Activated CD8-positive, alpha-beta memory T cell treated with anti-CD3 and anti-CD28 coated beads, Interleukin-2, amount 50 U/mL, for 24 hours (primary cell): ENCODE results near the gene PTPRO.

Experiments
- DNase-seq: peaks from one replicate; pipeline ENCODE4 v3.0.0-alpha.2; 2020; ENCODE audit errors: extremely low read depth

Gene PTPRO

DNA sequence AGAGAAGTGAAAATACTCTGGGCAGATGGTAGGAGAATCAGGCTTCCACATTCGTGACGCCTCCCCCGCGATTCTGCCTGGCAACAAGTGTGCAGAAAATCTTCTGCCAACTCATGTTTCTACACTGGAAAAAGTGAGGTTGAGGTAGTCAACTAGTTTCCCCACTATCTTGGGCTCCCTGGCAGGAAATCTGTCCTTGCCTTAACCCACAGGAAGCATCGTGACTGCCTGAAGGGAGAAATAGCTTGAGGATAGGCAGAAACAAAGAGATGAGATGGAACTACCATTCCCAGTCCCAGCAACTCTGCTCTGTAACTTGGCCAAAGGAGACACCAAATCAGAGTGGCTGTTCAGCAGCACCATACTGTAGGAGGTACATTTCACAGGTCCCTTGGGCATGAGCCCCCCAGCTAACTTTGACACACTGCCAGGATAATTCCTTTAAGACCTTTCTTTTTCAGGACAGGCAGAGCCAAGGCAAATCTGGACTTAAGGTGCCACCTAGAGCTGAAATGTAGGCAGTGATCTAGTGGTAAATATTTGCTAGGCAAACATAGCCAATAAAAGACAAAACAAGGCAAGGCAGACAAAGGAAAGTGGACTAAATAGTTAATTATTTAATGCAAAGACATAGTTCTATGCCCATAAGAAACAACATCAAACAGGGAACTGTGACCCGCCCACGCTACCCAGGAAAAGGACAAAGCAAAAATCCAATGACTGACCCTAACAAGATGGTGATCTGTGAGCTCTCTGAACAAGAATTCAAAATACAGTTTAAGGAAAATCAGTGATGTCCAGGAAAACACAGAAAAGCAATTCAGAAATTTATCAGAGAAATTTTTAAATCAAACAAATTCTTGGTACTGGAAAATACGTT, 205.1 kb downstream of the PTPRO start:
- no peak for DNase-seq

DNA sequence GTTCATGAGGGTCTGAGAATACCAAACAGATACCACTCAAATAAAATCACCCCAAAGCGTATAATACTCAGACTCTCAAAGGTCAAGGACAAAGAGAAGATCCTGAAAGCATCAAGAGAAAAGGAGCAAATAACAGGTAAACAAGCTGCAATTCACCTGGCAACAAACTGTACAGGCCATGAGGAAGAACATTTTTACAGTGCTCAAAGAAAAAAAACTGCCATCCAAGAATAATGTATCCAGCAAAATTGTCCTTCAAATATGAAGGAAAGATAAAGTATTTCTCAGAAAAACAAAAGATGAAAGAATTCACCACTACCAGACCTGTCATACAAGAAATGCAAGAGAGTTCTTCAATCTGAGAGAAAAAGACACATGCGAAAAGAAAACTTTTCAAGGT, 206.4 kb downstream of the PTPRO start:
- DNase-seq: no peak

- no peak for DNase-seq
These were observed 208.1 kb downstream of the PTPRO start for GRCh38 chr12:15530361-15530760.

- no peak for DNase-seq
These were observed 210.2 kb downstream of the PTPRO start for GRCh38 chr12:15532364-15532977.

DNA sequence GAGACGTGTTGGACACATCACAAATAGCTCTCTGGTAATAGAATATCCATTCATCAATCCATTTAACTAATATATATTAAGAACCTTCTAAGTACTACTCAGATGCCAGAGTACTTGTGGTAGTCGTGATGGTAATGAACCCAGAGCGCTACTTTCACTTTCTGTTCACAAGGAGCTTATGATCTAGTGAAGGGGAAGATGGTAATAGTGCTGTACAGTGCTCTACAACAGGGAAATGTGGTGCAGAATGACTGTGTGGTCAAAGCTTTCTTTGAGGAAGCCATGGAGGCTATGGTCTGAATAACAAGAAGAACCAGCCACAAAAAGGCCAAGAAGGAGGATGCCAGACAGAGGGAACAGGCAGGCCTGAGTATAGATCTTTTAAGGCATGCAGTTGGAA, 212.0 kb downstream of the PTPRO start:
- DNase-seq: no peak

GRCh38 chr12:15534874-15535273, 212.6 kb downstream of the PTPRO start:
- no peak for DNase-seq

DNA sequence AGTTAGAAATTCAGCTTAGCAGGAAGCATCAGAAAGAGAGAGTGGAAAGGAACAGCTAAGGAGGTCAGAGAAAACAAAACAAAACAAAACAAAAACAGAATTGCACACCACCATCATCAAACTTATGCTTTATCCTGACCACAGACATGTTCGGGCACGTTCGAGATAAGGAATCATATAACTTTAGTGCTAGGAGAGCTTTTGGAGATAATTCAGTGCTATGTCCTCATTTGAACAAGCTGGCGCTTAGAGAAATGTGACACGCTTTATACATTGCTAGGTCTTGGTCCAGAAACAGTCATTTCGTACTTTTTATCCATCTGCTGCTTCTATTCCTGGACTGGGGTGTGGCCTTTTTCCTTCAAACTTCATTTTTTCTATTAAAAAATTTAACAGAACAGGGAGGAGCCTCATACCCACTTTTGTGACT, 213.1 kb downstream of the PTPRO start:
- DNase-seq: no peak

DNA sequence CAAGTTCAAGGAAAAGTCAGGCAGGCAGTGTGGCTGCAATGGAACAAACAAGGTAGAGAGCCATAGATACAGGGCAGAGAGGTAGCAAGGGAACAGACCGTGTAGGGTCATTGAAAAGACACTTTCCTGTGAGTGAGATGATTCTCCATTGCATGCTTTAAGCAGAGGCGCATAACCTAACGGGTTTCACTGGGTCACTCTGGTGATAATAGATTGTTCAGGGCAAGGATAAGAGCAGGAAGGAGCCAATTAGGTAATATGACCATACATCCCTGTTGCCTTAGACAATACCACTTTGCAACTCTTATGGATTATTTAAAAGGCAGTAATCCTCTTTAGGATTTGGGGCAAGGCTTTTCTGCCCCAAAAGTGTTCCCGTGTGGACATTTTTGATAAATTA, 214.1 kb downstream of the PTPRO start:
- DNase-seq: no peak

GRCh38 chr12:15538881-15539280, 216.6 kb downstream of the PTPRO start:
- DNase-seq: no peak

DNA sequence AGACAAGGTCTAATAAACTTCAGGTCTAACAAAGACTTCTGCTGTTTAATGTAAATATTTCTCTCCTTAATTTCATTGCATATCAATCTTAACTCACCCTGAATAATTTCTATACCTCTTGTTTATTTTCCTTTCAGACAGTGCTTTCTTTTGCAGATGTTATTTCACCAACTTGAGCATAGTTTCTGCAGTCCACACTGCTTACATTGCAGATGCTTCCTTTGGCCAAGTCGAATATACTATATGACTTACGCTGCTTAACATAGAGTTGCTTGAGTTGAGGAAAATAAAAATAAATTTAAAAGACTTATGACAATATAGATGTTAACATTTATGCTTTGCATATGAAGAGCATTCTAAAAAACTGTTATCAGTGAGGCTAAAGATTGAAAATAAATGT, 217.7 kb downstream of the PTPRO start:
- no peak for DNase-seq

DNA sequence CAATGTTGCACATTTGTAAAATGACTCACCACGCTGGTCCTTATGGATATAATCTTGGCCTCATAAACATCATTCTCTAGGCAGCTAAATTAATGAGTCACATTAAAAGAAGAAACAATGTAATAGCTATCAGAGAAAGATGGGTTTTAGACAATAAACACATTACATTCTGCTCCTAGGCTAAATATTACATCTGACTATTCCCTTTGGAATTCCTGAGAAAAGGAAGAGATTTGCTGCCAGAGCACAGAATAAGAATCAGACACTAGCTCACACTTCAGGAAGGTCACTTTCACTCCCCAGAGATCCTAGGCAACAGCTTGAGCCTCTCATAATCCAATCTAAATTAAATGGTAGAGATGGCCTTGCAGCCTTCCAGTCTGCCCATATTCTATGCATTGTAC, 218.2 kb downstream of the PTPRO start:
- no peak for DNase-seq

GRCh38 chr12:15541996-15542631, 219.8 kb downstream of the PTPRO start:
- DNase-seq: no peak

DNA sequence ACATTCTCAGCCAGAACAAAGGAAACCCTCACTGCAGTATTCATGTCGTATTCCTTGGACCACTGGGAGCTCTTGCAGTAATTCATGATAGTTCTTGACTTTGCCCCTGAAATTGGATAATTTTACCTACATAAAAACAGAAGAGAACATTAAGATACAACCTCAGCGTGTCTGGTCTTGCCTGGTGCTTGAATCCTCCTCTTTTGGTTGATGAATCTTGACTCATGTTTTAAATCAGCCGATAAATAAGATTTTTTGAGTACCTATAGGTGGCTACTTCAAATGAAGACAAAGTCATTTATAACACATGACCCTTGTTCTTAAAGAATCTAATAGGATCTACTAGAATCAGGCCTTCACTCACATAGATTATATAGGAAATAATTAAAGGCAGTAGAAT, 221.0 kb downstream of the PTPRO start:
- DNase-seq: no peak

DNA sequence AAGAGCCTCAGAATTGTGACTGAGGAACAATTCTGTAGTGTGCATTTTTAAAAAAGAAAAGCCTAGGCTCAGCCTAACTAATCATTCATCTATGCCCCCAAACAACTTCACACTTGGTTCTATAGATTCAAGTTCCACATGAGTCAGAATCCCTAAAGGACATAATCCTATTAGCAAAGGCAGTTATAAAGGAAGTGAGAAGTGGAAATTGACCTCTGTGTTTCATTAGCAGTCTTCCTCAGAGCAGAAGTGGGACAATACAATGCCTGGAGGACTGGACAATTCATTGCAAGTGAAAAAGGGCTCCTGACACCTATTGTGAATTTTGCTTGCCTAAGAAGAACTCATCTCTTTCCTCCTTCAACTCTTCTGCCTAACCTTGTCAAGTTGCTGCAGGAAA, 222.3 kb downstream of the PTPRO start:
- DNase-seq: no peak

- DNase-seq: no peak
These were observed 223.0 kb downstream of the PTPRO start for GRCh38 chr12:15545334-15545733.

GRCh38 chr12:15546102-15546701, 223.9 kb downstream of the PTPRO start:
- DNase-seq: no peak

DNA sequence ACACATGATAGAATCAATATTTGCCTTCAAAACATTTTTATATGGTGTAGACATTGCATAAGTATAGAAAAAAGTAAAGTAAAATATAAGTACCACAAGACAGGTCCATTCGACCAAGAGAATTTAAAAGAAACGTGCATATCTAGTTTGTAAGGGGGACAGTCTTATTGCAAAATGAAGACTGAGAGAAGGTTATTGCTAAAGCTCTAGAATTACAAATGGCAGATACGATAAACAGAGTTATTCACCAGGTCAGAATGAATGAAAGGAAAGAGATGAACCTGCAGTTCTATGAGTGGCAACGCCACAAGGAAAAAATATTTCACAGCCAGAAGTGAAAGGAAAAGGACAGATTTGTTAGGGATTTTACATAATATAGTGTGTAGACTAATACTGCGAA, 224.8 kb downstream of the PTPRO start:
- no peak for DNase-seq

GRCh38 chr12:15547691-15548090, 225.4 kb downstream of the PTPRO start:
- DNase-seq: no peak

- no peak for DNase-seq
These were observed 228.5 kb downstream of the PTPRO start for GRCh38 chr12:15550793-15551192.

DNA sequence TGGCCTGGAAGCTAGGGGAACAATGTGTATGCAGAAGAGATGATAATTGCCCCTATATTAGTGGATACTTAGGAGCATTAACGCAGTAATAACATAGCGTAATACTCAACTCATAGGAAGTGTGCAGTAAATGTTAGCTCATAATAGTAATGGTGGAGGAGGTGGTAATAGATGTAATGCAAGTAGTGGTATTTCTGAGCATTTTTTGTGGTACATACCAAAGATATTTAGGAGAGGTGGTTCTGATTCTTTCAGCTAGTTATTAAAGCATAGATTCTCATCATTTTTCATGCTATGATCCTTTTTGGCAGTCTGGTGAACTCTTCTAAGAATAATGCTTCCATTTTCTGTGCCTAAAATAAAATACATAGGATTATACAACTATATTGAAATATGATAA, 233.1 kb downstream of the PTPRO start:
- DNase-seq: no peak

DNA sequence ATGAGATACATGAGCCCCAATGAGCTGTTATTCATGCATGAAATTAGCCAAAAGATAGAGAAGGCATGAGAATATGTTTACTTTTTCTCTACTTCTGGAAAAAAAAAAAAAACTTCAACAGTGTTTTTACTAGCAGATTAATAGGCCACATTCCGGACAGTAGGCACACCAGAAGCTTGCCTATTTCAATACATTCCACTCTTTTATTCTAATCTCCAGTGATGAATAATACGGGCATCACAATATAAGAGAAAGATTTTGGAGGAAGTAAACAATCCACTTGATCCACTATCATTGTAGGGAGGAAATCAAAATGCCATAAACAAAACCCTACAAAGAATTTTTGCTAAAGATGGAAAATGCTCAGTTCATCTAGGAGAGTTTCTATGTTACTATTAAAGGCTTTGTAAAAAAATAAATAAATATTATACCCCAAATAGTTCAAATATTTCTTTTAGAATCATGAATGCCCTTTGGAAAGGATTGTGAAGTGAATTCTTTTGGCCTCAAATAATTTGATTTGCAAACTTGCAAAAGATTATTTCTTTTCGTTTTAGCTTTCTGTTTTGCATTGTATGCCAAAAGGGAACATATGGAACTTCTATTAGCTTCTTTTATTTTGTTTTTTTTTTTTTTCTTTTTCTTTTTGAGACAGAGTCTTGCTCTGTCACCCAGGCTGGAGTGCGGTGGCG, 234.2 kb downstream of the PTPRO start:
- no peak for DNase-seq
